GM12878 (cell line): ENCODE measurements around the gene FTSJ1. TPM values are rescaled to one million over a fixed set of nuclear protein-coding genes. Genes with fewer than 3 reads are reported as not detected.

Experiments
- CREM ChIP-seq: IDR thresholded peaks from 2 replicates; pipeline ENCODE4 v1.6.1; 2014; ENCODE audit warnings: antibody characterized with exemption, low read depth
- JUND ChIP-seq: IDR thresholded peaks from 2 replicates; pipeline ENCODE4 v1.6.1; 2012; ENCODE audit warnings: low read depth, mild to moderate bottlenecking, low read length, improper control_type of control experiment, moderate library complexity
- NFIC ChIP-seq: IDR thresholded peaks from 2 replicates; pipeline ENCODE4 v1.6.1; 2012; ENCODE audit warnings: low read depth, mild to moderate bottlenecking, inconsistent platforms, low read length, moderate library complexity
- NR2F1 ChIP-seq: fragments of 450-650 bp; conservative IDR thresholded peaks from 2 replicates; pipeline ENCODE4 v1.6.1; 2017; ENCODE audit warnings: mild to moderate bottlenecking
- NRF1 ChIP-seq: conservative IDR thresholded peaks from 2 replicates; pipeline ENCODE4 v1.6.1; 2011; ENCODE audit warnings: mild to moderate bottlenecking, low read depth, low read length, improper control_type of control experiment
- POLR2A ChIP-seq: IDR thresholded peaks from 2 replicates; pipeline ENCODE4 v1.6.1; 2011; ENCODE audit warnings: low read depth, mild to moderate bottlenecking, low read length
- RB1 ChIP-seq: fragments of 450-650 bp; formaldehyde crosslinking; IDR thresholded peaks from 2 replicates; pipeline ENCODE4 v1.6.1; 2017; ENCODE audit warnings: mild to moderate bottlenecking, borderline replicate concordance
- SMAD5 ChIP-seq: IDR thresholded peaks from 2 replicates; pipeline ENCODE4 v1.6.1; 2016; ENCODE audit warnings: antibody characterized with exemption, low read depth
- SUZ12 ChIP-seq: fragments of 200-600 bp; sonication (generic); IDR thresholded peaks from one replicate; pipeline ENCODE4 v1.6.1; 2018; ENCODE audit warnings: antibody characterized with exemption, mild to moderate bottlenecking; ENCODE audit not compliant: unreplicated experiment
- WRNIP1 ChIP-seq: IDR thresholded peaks from 2 replicates; pipeline ENCODE4 v1.6.1; 2011; ENCODE audit warnings: low read depth, low read length, improper control_type of control experiment, borderline replicate concordance
- ZNF207 ChIP-seq: fragments of 450-650 bp; IDR thresholded peaks from 2 replicates; pipeline ENCODE4 v1.6.1; 2014; ENCODE audit warnings: antibody characterized with exemption, mild to moderate bottlenecking, borderline replicate concordance
- polyA plus RNA-seq, 11 experiments: library from polyadenylated mRNA; depleted of rRNA in 4 of 11; unstranded in 6 of 11; stranded (reverse) in 5 of 11; fragments of >200 nt; fragmentation: Nextera tagmentation in 4 of 11; fragmentation: Illumina TruSeq in 1 of 11; extraction: Ambion mirVana in 4 of 11; extraction: Trizol in 1 of 11; gene quantifications; 1 replicate in 1 of 11; 2 replicates in 10 of 11; pipeline versions ENCODE4 v1.2.1 to v1.2.3, GENCODE V29; 2011 to 2016; ENCODE audit warnings: inconsistent platforms in 2 of 11, missing spikeins in 2 of 11, low read depth in 1 of 11
- total RNA-seq, 4 experiments: library from RNA; depleted of rRNA in 3 of 4; stranded (reverse); fragments of >200 nt in 3 of 4; fragmentation: Illumina TruSeq in 1 of 4; extraction: Trizol in 1 of 4; gene quantifications; 2 replicates each; pipeline versions ENCODE4 v1.2.1 to v1.2.3, GENCODE V29; 2013 to 2021
- TF ChIP-seq, protein P1 (sequence below): IDR thresholded peaks from 2 replicates; pipeline ENCODE4 v1.6.1; 2012; ENCODE audit warnings: low read depth, low read length, improper control_type of control experiment
- TF ChIP-seq, protein P2 (sequence below): IDR thresholded peaks from 2 replicates; pipeline ENCODE4 v1.6.1; 2012; ENCODE audit warnings: low read depth, low read length, improper control_type of control experiment

Gene FTSJ1
- total and polyA plus RNA-seq, 10 of the 15 experiments (the other 5 are each of a cell fraction or from before 2014, with no cell fraction given), result 8.8 to 87.8 (median 57.9) TPM

DNA sequence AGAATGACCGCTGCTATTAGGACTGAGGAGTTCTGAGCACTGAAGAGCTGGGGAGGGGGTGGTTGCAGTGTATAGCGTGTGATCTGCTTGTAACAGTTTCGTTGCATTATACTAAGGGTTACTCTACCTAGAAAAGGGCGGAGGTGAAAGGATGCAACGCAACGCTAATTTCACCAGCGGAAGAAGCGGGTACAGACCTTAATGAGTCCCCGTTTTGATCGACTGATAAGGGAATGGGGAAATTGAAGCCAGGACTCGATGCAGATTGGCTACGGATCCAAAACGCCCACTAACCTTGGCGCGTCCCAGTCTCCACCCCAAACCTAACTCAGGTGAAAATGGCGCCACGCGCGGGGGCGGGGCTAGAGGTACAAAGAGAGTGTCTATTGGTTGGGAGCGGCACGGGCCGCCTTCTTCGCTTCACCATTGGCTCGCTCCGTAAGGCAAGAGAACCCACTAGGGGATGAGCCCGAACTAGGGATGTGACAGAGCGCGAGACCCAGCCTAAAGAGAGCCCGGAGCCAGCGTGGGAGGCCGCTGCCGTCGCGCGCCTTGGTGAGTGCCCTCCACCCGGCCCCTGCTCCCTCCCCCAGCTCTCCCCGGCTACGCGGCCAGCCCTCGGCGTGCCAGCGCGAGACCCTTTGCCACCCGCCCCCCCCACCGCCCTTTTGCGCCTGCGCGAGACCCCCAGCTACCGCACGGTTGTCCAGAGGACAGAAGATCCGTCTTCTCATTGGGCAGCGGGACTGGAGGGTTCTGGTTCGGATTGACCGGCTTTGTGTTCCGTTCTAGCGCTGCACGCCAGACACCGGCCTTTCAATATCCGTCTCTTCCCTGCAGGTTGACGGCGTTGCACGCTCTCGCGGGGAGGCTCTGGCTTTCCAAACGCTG lies 45.6 kb downstream of the FTSJ1 start, which contains the start of gene EBP (continued):
- TF ChIP-seq RB1, result no peak
- TF ChIP-seq NR2F1, result no peak
- peak; percentile 35; the same call in 1 of the 2 replicates for TF ChIP-seq SMAD5
- TF ChIP-seq NRF1, result no peak
- TF ChIP-seq, protein P1, sequence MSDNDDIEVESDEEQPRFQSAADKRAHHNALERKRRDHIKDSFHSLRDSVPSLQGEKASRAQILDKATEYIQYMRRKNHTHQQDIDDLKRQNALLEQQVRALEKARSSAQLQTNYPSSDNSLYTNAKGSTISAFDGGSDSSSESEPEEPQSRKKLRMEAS, result 0 out of 2 replicates have a peak, but pooled peaks have one; percentile 25
- peak; percentile 94 for TF ChIP-seq POLR2A
- TF ChIP-seq, protein P2, sequence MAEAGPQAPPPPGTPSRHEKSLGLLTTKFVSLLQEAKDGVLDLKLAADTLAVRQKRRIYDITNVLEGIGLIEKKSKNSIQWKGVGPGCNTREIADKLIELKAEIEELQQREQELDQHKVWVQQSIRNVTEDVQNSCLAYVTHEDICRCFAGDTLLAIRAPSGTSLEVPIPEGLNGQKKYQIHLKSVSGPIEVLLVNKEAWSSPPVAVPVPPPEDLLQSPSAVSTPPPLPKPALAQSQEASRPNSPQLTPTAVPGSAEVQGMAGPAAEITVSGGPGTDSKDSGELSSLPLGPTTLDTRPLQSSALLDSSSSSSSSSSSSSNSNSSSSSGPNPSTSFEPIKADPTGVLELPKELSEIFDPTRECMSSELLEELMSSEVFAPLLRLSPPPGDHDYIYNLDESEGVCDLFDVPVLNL, result peak; percentile 81
- TF ChIP-seq NFIC, result no peak
- TF ChIP-seq SUZ12, result no peak
- TF ChIP-seq JUND, result no peak
- TF ChIP-seq CREM, result no peak
- no peak for TF ChIP-seq WRNIP1
- TF ChIP-seq ZNF207, result no peak
